SK-N-MC (cell line): ENCODE results near the gene SMARCD3.

Experiments
- EZH2 ChIP-seq: fragments of 200-600 bp; sonication (generic); IDR thresholded peaks from one replicate; pipeline ENCODE4 v1.6.1; 2017; ENCODE audit warnings: antibody characterized with exemption
- POLR2AphosphoS5 ChIP-seq: IDR thresholded peaks from 2 replicates; pipeline ENCODE4 v1.6.1; 2012; ENCODE audit warnings: mild to moderate bottlenecking, low read depth, low read length, borderline replicate concordance

GRCh38 chr7:151281686-151282085 lies 33.2 kb upstream of the SMARCD3 start:
- TF ChIP-seq POLR2AphosphoS5 (no peak), EZH2 (no peak)
